Kidney (tissue), 14 donors: Measurements from ENCODE around the gene C12orf76. TPM values are rescaled to one million over a fixed set of nuclear protein-coding genes. Genes with fewer than 3 reads are reported as not detected.

Experiments used
- DNase-seq, 5 donors: peaks; one replicate each; pipeline ENCODE4 v3.0.0-alpha.2; 2013 to 2020
- FAIRE-seq: peaks from 2 replicates; lab custom pipeline; 2012; peaks lifted over from hg19 to GRCh38; lab: Jason Lieb, UNC
- H3K27ac ChIP-seq, 2 donors: one replicate each; pipeline ENCODE4 v1.7.0; 2013; ENCODE audit warnings: low read depth in 2 of 2, low read length in 2 of 2, inconsistent platforms in 1 of 2
- H3K27me3 ChIP-seq: one replicate; pipeline ENCODE4 v1.7.1; 2013; ENCODE audit warnings: low read length, inconsistent platforms; ENCODE audit not compliant: control insufficient read depth, insufficient read depth
- H3K36me3 ChIP-seq, 3 donors: one replicate each; pipeline versions ENCODE4 v1.7.0 to v1.7.1; 2013; ENCODE audit warnings: low read length in 3 of 3, control low read depth in 1 of 3, inconsistent platforms in 1 of 3; ENCODE audit not compliant: insufficient read depth in 3 of 3, control insufficient read depth in 2 of 3
- H3K4me1 ChIP-seq, 3 donors: one replicate each; pipeline versions ENCODE4 v1.7.0 to v1.7.1; 2013; ENCODE audit warnings: low read length in 3 of 3, inconsistent platforms in 1 of 3, low read depth in 1 of 3; ENCODE audit not compliant: control insufficient read depth in 2 of 3, insufficient read depth in 2 of 3
- H3K4me3 ChIP-seq, 3 donors: one replicate each; pipeline versions ENCODE4 v1.7.0 to v1.8.1; 2013; ENCODE audit warnings: low read length in 3 of 3, control low read depth in 1 of 3, inconsistent platforms in 1 of 3
- H3K9ac ChIP-seq, 3 donors: one replicate each; pipeline versions ENCODE4 v1.7.0 to v1.7.1; 2013; ENCODE audit warnings: low read length in 3 of 3, control low read depth in 1 of 3, inconsistent platforms in 1 of 3
- H3K9me3 ChIP-seq, 3 donors: one replicate each; pipeline versions ENCODE4 v1.7.0 to v1.7.1; 2013; ENCODE audit warnings: low read length in 3 of 3, control low read depth in 1 of 3, inconsistent platforms in 1 of 3; ENCODE audit not compliant: control insufficient read depth in 2 of 3, insufficient read depth in 1 of 3
- CTCF ChIP-seq: IDR thresholded peaks from 3 replicates; pipeline ENCODE4 v1.5.1; 2012; ENCODE audit warnings: mild to moderate bottlenecking, moderate library complexity, borderline replicate concordance; ENCODE audit not compliant: insufficient read depth; ENCODE audit errors: extremely low read depth
- intact Hi-C: fragments of 100-400 bp; cut with DNase I; formaldehyde crosslinking; loops from one replicate; pipeline ENCODE4 v1.11.1; 2022
- polyA plus RNA-seq: library from polyadenylated mRNA; stranded (reverse); fragments of 350-450 nt; fragmentation: Illumina TruSeq; extraction: RNeasy Lipid Tissue Mini Kit (QIAGEN cat#74804); gene quantifications from one replicate; pipeline ENCODE4 v1.2.3, GENCODE V29; 2014; ENCODE audit warnings: low read depth, low replicate concordance; ENCODE audit not compliant: insufficient read depth
- total RNA-seq: library from RNA; stranded (reverse); fragmentation: NEBNext Ultra II Directional; extraction: Animal tissue kit (Norgen Biotek cat#: 25700); gene quantifications from one replicate; pipeline ENCODE4 v1.2.1, GENCODE V29; 2021
- donor health status: control.
- donor health status: control.
- donor health status: control.
- donor health status: control.
- donor health status: control.
- donor health status: DM: yes; HTN: yes; CAD: no.
- donor health status: Normal renal cell carcinoma (clear cell type).

C12orf76 gene
- total and polyA plus RNA-seq, 2 donors from 2014 or later = 14.6 to 15.8 TPM

GRCh38 chr12:109994401-109995175 is 53.7 kb downstream of the C12orf76 start:
- TF ChIP-seq CTCF = no peak
- no peaks in the 10 kb centered on the region for H3K9me3 ChIP-seq
- intact Hi-C loops = no loop called here
- DNase-seq = peak in 2 of 5 donors; percentile 35 to 36
- peak overlapping the region in 2 of 3 donors; percentile 18 to 88 for H3K9ac ChIP-seq
- peaks cover 0 to 14% (median 7%) of the 10 kb centered on the region in 3 donors for H3K4me1 ChIP-seq
- no peaks in the 10 kb centered on the region for H3K27me3 ChIP-seq
- H3K36me3 ChIP-seq = peaks cover 0 to 9% (median 7%) of the 10 kb centered on the region in 3 donors
- no peak for FAIRE-seq
- peak overlapping the region in 1 of 2 donors; percentile 56 for H3K27ac ChIP-seq
- H3K4me3 ChIP-seq = peak overlapping the region; percentile 33 to 88 (median 55)

GRCh38 chr12:109993091-109993490 is 55.2 kb downstream of the C12orf76 start:
- H3K9me3 ChIP-seq = no peaks in the 10 kb centered on the region
- peaks cover 0 to 9% (median 7%) of the 10 kb centered on the region in 3 donors for H3K4me1 ChIP-seq
- no peak overlapping the region for H3K27ac ChIP-seq
- H3K9ac ChIP-seq = no peak overlapping the region
- DNase-seq (no peak), FAIRE-seq (no peak)
- peaks cover 0 to 14% (median 9%) of the 10 kb centered on the region in 3 donors for H3K36me3 ChIP-seq
- TF ChIP-seq CTCF = no peak
- H3K4me3 ChIP-seq = no peak overlapping the region
- intact Hi-C loops = no loop called here
- H3K27me3 ChIP-seq = no peaks in the 10 kb centered on the region

- Histone ChIP-seq H3K4me1 (peaks cover 0 to 9% (median 7%) of the 10 kb centered on the region in 3 donors), H3K27me3 (no peaks in the 10 kb centered on the region), H3K9ac (no peak overlapping the region), H3K4me3 (no peak overlapping the region), H3K9me3 (no peaks in the 10 kb centered on the region), H3K27ac (no peak overlapping the region), H3K36me3 (peaks cover 0 to 16% (median 14%) of the 10 kb centered on the region in 3 donors)
- FAIRE-seq (no peak), DNase-seq (no peak)
- no peak for TF ChIP-seq CTCF
- intact Hi-C loops = no loop called here
Observed at GRCh38 chr12:109991586-109991985, 56.7 kb downstream of the C12orf76 start.

Other genes starting within 250 kb of the C12orf76 start
- gene TRPV4, start 215.1 kb downstream of the C12orf76 start, total RNA-seq = 6.0 TPM
- gene TRPV4, start 215.1 kb downstream of the C12orf76 start, polyA plus RNA-seq = 24.5 TPM
- gene GLTP, start 168.0 kb downstream of the C12orf76 start, total RNA-seq = 45.9 TPM
- gene GLTP, start 168.0 kb downstream of the C12orf76 start, polyA plus RNA-seq = 56.4 TPM
- gene TCHP, start 148.2 kb downstream of the C12orf76 start, total RNA-seq = 16.2 TPM
- 6.0 TPM for gene TCHP, start 148.2 kb downstream of the C12orf76 start, polyA plus RNA-seq
- 46.2 TPM for gene GIT2, start 52.2 kb downstream of the C12orf76 start, total RNA-seq
- gene GIT2, start 52.2 kb downstream of the C12orf76 start, polyA plus RNA-seq = 10.4 TPM
- gene ANKRD13A, start 49.1 kb downstream of the C12orf76 start, total RNA-seq = 68.0 TPM
- gene ANKRD13A, start 49.1 kb downstream of the C12orf76 start, polyA plus RNA-seq = 23.2 TPM
- gene IFT81, start 75.8 kb upstream of the C12orf76 start, total RNA-seq = 16.6 TPM
- gene IFT81, start 75.8 kb upstream of the C12orf76 start, polyA plus RNA-seq = 6.5 TPM
- 221 TPM for gene ATP2A2, start 232.7 kb upstream of the C12orf76 start, total RNA-seq
- 37.2 TPM for gene ATP2A2, start 232.7 kb upstream of the C12orf76 start, polyA plus RNA-seq